H9 (cell line): Measurements from ENCODE around the gene PDZK1. TPM values are rescaled to one million over a fixed set of nuclear protein-coding genes. Genes with fewer than 3 reads are reported as not detected.
"Not testable (repeated sequence)": the region's sequence is repeated elsewhere in the genome, so short reads cannot be mapped to it uniquely, and the experiment has no call there.

Source experiments
- DNase-seq: peaks from one replicate; pipeline ENCODE4 v3.0.0-alpha.2; 2017
- H2AFZ ChIP-seq: one replicate; pipeline ENCODE4 v1.6.1; 2013; ENCODE audit warnings: mild to moderate bottlenecking, low read length, control low read depth, moderate library complexity
- H2AK5ac ChIP-seq: 2 replicates; pipeline ENCODE4 v1.6.1; 2013; ENCODE audit warnings: low read length, control low read depth, mixed read lengths; ENCODE audit not compliant: insufficient read length
- H2BK120ac ChIP-seq: one replicate; pipeline ENCODE4 v1.6.1; 2013; ENCODE audit warnings: low read depth, mild to moderate bottlenecking, low read length, control low read depth, inconsistent platforms; ENCODE audit not compliant: poor library complexity, severe bottlenecking
- H2BK12ac ChIP-seq: 2 replicates; pipeline ENCODE4 v1.6.1; 2013; ENCODE audit warnings: low read length, control low read depth, mixed read lengths, low read depth; ENCODE audit not compliant: insufficient read length
- H2BK15ac ChIP-seq: 2 replicates; pipeline ENCODE4 v1.6.1; 2013; ENCODE audit warnings: low read depth, low read length, control low read depth
- H2BK20ac ChIP-seq: one replicate; pipeline ENCODE4 v1.6.1; 2013; ENCODE audit warnings: low read depth, mild to moderate bottlenecking, low read length, control low read depth, inconsistent platforms; ENCODE audit not compliant: poor library complexity, severe bottlenecking
- H2BK5ac ChIP-seq: 2 replicates; pipeline ENCODE4 v1.6.1; 2013; ENCODE audit warnings: low read length, control low read depth, mixed read lengths; ENCODE audit not compliant: insufficient read length
- H3K14ac ChIP-seq: 2 replicates; pipeline ENCODE4 v1.6.1; 2013; ENCODE audit warnings: low read length, control low read depth; ENCODE audit not compliant: insufficient read depth
- H3K18ac ChIP-seq: 2 replicates; pipeline ENCODE4 v1.6.1; 2013; ENCODE audit warnings: low read depth, mild to moderate bottlenecking, mixed read lengths, low read length, control low read depth; ENCODE audit not compliant: insufficient read length
- H3K23ac ChIP-seq: 2 replicates; pipeline ENCODE4 v1.6.1; 2013; ENCODE audit warnings: low read length, control low read depth, mixed read lengths, low read depth; ENCODE audit not compliant: insufficient read length
- H3K23me2 ChIP-seq: 2 replicates; pipeline ENCODE4 v1.6.1; 2013; ENCODE audit warnings: low read depth, mild to moderate bottlenecking, mixed read lengths, low read length, control low read depth; ENCODE audit not compliant: insufficient read length, poor library complexity, severe bottlenecking
- H3K27ac ChIP-seq: 2 replicates; pipeline ENCODE4 v1.5.1; 2013; ENCODE audit warnings: low read length, control low read depth, mixed read lengths, low read depth; ENCODE audit not compliant: insufficient read length
- H3K27me3 ChIP-seq: 2 replicates; pipeline ENCODE4 v1.6.1; 2013; ENCODE audit warnings: low read length, control low read depth, inconsistent platforms; ENCODE audit not compliant: insufficient read depth
- H3K4ac ChIP-seq: 2 replicates; pipeline ENCODE4 v1.6.1; 2013; ENCODE audit warnings: low read depth, mild to moderate bottlenecking, control low read depth, inconsistent platforms, low read length, moderate library complexity
- H3K4me1 ChIP-seq: 2 replicates; pipeline ENCODE4 v1.6.1; 2013; ENCODE audit warnings: low read length, control low read depth, inconsistent platforms; ENCODE audit not compliant: insufficient read depth
- H3K4me2 ChIP-seq: 2 replicates; pipeline ENCODE4 v1.6.1; 2013; ENCODE audit warnings: low read length, control low read depth, mixed read lengths; ENCODE audit not compliant: insufficient read length, insufficient read depth
- H3K56ac ChIP-seq: 2 replicates; pipeline ENCODE4 v1.6.1; 2013; ENCODE audit warnings: low read depth, mild to moderate bottlenecking, mixed read lengths, low read length, control low read depth; ENCODE audit not compliant: insufficient read length
- H3K79me1 ChIP-seq: 2 replicates; pipeline ENCODE4 v1.6.1; 2013; ENCODE audit warnings: low read depth, mild to moderate bottlenecking, moderate library complexity, low read length, control low read depth, inconsistent platforms; ENCODE audit not compliant: insufficient read depth, poor library complexity, severe bottlenecking
- H3K79me2 ChIP-seq: 2 replicates; pipeline ENCODE4 v1.6.1; 2013; ENCODE audit warnings: low read length, control low read depth, inconsistent platforms; ENCODE audit not compliant: insufficient read depth
- H3K9ac ChIP-seq: 2 replicates; pipeline ENCODE4 v1.6.1; 2013; ENCODE audit warnings: low read length, control low read depth, mixed read lengths; ENCODE audit not compliant: insufficient read length; ENCODE audit errors: extremely low read depth
- H3K9me3 ChIP-seq: one replicate; pipeline ENCODE4 v1.6.1; 2013; ENCODE audit warnings: low read depth, low read length, inconsistent platforms; ENCODE audit not compliant: control insufficient read depth
- H3T11ph ChIP-seq: one replicate; pipeline ENCODE4 v1.6.1; 2013; ENCODE audit warnings: mild to moderate bottlenecking, low read length, control low read depth, inconsistent platforms
- H4K20me1 ChIP-seq: one replicate; pipeline ENCODE4 v1.6.1; 2013; ENCODE audit not compliant: control insufficient read depth, insufficient read length, insufficient read depth
- H4K5ac ChIP-seq: 2 replicates; pipeline ENCODE4 v1.6.1; 2013; ENCODE audit warnings: low read depth, mild to moderate bottlenecking, mixed read lengths, low read length, control low read depth; ENCODE audit not compliant: insufficient read length
- H4K8ac ChIP-seq: replicated peaks from 2 replicates; pipeline ENCODE4 v1.6.1; 2013; ENCODE audit warnings: low read length, control low read depth, mixed read lengths, low read depth; ENCODE audit not compliant: insufficient read length
- H4K91ac ChIP-seq: 2 replicates; pipeline ENCODE4 v1.6.1; 2013; ENCODE audit warnings: low read depth, mild to moderate bottlenecking, moderate library complexity, mixed read lengths, low read length, control low read depth; ENCODE audit not compliant: insufficient read length
- H3K27ac Mint-ChIP-seq, 3 experiments: 2 replicates in 2 of 3; 3 replicates in 1 of 3; pipeline ENCODE4 v1.8.0; 2020 to 2021; ENCODE audit warnings: mixed read lengths in 3 of 3, mild to moderate bottlenecking in 1 of 3, moderate library complexity in 1 of 3
- H3K27me3 Mint-ChIP-seq: 2 replicates; pipeline ENCODE4 v1.8.0; 2021; ENCODE audit warnings: low read depth, mild to moderate bottlenecking, moderate library complexity, mixed read lengths
- H3K36me3 Mint-ChIP-seq, 3 experiments: 2 replicates in 2 of 3; 3 replicates in 1 of 3; pipeline ENCODE4 v1.8.0; 2020 to 2021; ENCODE audit warnings: low read depth in 3 of 3, mixed read lengths in 3 of 3; ENCODE audit not compliant: insufficient read depth in 1 of 3
- H3K4me1 Mint-ChIP-seq, 2 experiments: 2 replicates each; pipeline ENCODE4 v1.8.0; 2020; ENCODE audit warnings: mixed read lengths in 2 of 2
- H3K4me3 Mint-ChIP-seq, 2 experiments: 2 replicates in 1 of 2; 3 replicates in 1 of 2; pipeline ENCODE4 v1.8.0; 2020 to 2021; ENCODE audit warnings: mild to moderate bottlenecking in 2 of 2, mixed read lengths in 2 of 2, moderate library complexity in 1 of 2
- H3K9me3 Mint-ChIP-seq, 2 experiments: 2 replicates in 1 of 2; 3 replicates in 1 of 2; pipeline ENCODE4 v1.8.0; 2020; ENCODE audit warnings: mild to moderate bottlenecking in 2 of 2, mixed read lengths in 2 of 2, moderate library complexity in 1 of 2
- WGBS: extraction: QIAGEN DNeasy Blood & Tissue Kit; methylation state at CpG from one replicate; pipeline ENCODE4 v1.1.7; 2013; ENCODE audit warnings: missing lambda C conversion rate, low lambda C conversion rate, mixed read lengths; ENCODE audit not compliant: insufficient read length; ENCODE audit errors: extremely low coverage; 5-methylcytosine and 5-hydroxymethylcytosine counted together
- total RNA-seq: library from RNA; stranded (reverse); gene quantifications from 2 replicates; pipeline ENCODE4 v1.2.1, GENCODE V29; 2021
- TF ChIP-seq, protein P1 (sequence below): fragments of 200-600 bp; sonication (generic); conservative IDR thresholded peaks from 3 replicates; pipeline ENCODE4 v1.8.0; 2021; ENCODE audit warnings: antibody characterized with exemption, mild to moderate bottlenecking

The PDZK1 gene
- total RNA-seq, 1 experiment from 2014 or later = not detected

DNA sequence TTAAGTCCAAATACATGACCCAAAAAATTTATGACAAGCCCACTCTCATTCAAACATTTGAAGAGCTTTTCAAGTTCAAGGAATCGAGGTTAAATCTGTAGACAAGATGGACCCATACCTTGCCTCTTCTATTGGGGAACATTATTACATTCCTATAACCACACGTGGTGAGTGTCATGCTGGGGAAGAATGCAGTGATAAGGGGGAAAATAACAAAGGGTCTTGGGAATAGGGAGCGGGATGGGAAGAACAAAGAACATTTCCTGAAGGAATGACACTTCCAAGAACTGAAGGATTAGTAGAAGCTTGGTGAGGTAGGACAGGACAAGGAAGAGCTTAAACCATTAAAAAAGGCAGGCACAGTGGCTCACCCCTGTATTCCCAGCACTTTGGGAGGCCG is 18.8 kb downstream of the PDZK1 start:
- H4K91ac ChIP-seq = no peak overlapping the region
- DNase-seq = no peak
- no peaks in the 10 kb centered on the region for H3K27me3 ChIP-seq
- H3K9ac ChIP-seq = no peak overlapping the region
- H3K27ac Mint-ChIP-seq = peak overlapping the region in 1 of 3 experiments; percentile 0; a peak in 1 of 7 replicates
- no peak overlapping the region for H2BK12ac ChIP-seq
- H3K4ac ChIP-seq = no peak overlapping the region
- peaks cover 3% of the 10 kb centered on the region for H3K27me3 Mint-ChIP-seq
- TF ChIP-seq, protein P1, sequence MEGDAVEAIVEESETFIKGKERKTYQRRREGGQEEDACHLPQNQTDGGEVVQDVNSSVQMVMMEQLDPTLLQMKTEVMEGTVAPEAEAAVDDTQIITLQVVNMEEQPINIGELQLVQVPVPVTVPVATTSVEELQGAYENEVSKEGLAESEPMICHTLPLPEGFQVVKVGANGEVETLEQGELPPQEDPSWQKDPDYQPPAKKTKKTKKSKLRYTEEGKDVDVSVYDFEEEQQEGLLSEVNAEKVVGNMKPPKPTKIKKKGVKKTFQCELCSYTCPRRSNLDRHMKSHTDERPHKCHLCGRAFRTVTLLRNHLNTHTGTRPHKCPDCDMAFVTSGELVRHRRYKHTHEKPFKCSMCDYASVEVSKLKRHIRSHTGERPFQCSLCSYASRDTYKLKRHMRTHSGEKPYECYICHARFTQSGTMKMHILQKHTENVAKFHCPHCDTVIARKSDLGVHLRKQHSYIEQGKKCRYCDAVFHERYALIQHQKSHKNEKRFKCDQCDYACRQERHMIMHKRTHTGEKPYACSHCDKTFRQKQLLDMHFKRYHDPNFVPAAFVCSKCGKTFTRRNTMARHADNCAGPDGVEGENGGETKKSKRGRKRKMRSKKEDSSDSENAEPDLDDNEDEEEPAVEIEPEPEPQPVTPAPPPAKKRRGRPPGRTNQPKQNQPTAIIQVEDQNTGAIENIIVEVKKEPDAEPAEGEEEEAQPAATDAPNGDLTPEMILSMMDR = no peak
- H2BK120ac ChIP-seq = no peak overlapping the region
- no peak overlapping the region for H3T11ph ChIP-seq
- H4K5ac ChIP-seq = no peak overlapping the region
- H3K36me3 Mint-ChIP-seq = peaks cover 0 to 3% (median 0%) of the 10 kb centered on the region in 3 experiments; a peak in 1 of 7 replicates
- H4K20me1 ChIP-seq = no peaks in the 10 kb centered on the region
- H2AK5ac ChIP-seq = no peak overlapping the region
- H3K4me1 Mint-ChIP-seq = peaks cover 12 to 17% of the 10 kb centered on the region in 2 experiments
- WGBS = no CpG with 5 or more reads among the region's 4 CpGs
- no peak overlapping the region for H2BK15ac ChIP-seq
- no peak overlapping the region for H2AFZ ChIP-seq
- 0 out of 2 replicates have a peak, but pooled peaks cover 2% of the 10 kb centered on the region for H3K4me1 ChIP-seq
- H2BK20ac ChIP-seq = no peak overlapping the region
- H3K23ac ChIP-seq = no peak overlapping the region
- no peak overlapping the region for H3K27ac ChIP-seq
- no peak overlapping the region for H2BK5ac ChIP-seq
- no peak overlapping the region for H4K8ac ChIP-seq
- H3K9me3 ChIP-seq = no peaks in the 10 kb centered on the region
- no peaks in the 10 kb centered on the region for H3K79me2 ChIP-seq
- no peak overlapping the region for H3K4me3 Mint-ChIP-seq
- H3K14ac ChIP-seq = no peak overlapping the region
- H3K79me1 ChIP-seq = no peaks in the 10 kb centered on the region
- no peaks in the 10 kb centered on the region for H3K23me2 ChIP-seq
- no peak overlapping the region for H3K18ac ChIP-seq
- H3K56ac ChIP-seq = no peak overlapping the region
- no peak overlapping the region for H3K4me2 ChIP-seq
- H3K9me3 Mint-ChIP-seq = no peaks in the 10 kb centered on the region

DNA sequence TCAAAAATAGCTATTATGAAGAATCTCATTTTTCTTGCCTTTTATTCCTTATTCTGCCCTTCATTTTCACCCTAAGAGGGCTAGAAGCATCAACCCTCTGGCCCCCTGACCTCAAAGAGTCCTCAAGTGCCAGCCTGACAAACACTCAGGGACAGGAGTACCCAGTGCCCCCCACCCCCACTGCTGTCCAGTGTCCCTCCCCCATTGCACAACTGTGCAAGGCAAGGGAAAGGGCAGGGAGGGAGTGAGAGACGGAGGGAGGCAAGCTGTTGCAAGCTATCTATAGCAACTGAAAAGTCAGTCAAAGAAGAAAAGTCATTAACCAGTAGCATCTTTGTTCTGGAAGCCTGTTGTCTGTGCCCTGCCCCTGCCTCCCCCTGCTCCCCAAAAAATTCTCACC is 21.1 kb downstream of the PDZK1 start:
- H3K9me3 ChIP-seq, H2BK15ac ChIP-seq, H3K4me2 ChIP-seq, H2BK20ac ChIP-seq, H3K36me3 Mint-ChIP-seq, H3K27ac Mint-ChIP-seq, H3K9me3 Mint-ChIP-seq, H4K91ac ChIP-seq, H4K8ac ChIP-seq, H3T11ph ChIP-seq, H2AK5ac ChIP-seq, H3K23me2 ChIP-seq, H3K27me3 ChIP-seq, H4K20me1 ChIP-seq, H4K5ac ChIP-seq, H3K9ac ChIP-seq, H3K56ac ChIP-seq, H3K4me3 Mint-ChIP-seq, H2BK120ac ChIP-seq, DNase-seq, H3K4me1 ChIP-seq, H3K4ac ChIP-seq, H3K27ac ChIP-seq, H2BK5ac ChIP-seq, H2BK12ac ChIP-seq, H3K14ac ChIP-seq, H2AFZ ChIP-seq, H3K18ac ChIP-seq, H3K27me3 Mint-ChIP-seq, H3K23ac ChIP-seq, H3K79me1 ChIP-seq, H3K79me2 ChIP-seq: not testable (repeated sequence)
- no CpG with 5 or more reads among the region's 1 CpG for WGBS
- H3K4me1 Mint-ChIP-seq = peaks cover 12 to 17% of the 10 kb centered on the region in 2 experiments
